Loucy (cell line): ENCODE results near the gene NLRP11.

ENCODE experiments used
- H2AFZ ChIP-seq: fragments of 200-600 bp; sonication (generic); 2 replicates; pipeline ENCODE4 v1.6.0; 2016; ENCODE audit warnings: antibody characterized with exemption, mild to moderate bottlenecking, low read length, moderate library complexity
- H3F3A ChIP-seq: fragments of 200-600 bp; 2 replicates; pipeline ENCODE4 v1.6.0; 2016; ENCODE audit warnings: antibody characterized with exemption, low read depth, mild to moderate bottlenecking
- H3K27me3 ChIP-seq: fragments of 200-600 bp; sonication (generic); 2 replicates; pipeline ENCODE4 v1.6.1; 2014; ENCODE audit warnings: low read length, mild to moderate bottlenecking; ENCODE audit not compliant: insufficient read depth, poor library complexity, severe bottlenecking
- H3K36me3 ChIP-seq: fragments of 200-600 bp; sonication (generic); 2 replicates; pipeline ENCODE4 v1.6.1; 2016; ENCODE audit warnings: low read length; ENCODE audit not compliant: insufficient read depth
- H3K4me1 ChIP-seq: fragments of 200-600 bp; sonication (generic); 2 replicates; pipeline ENCODE4 v1.5.1; 2014; ENCODE audit warnings: low read length, mild to moderate bottlenecking; ENCODE audit not compliant: insufficient read depth, poor library complexity, severe bottlenecking
- H3K4me2 ChIP-seq: fragments of 200-600 bp; sonication (generic); 2 replicates; pipeline ENCODE4 v1.6.0; 2014; ENCODE audit warnings: antibody characterized with exemption, low read length, low read depth, mild to moderate bottlenecking; ENCODE audit not compliant: poor library complexity, severe bottlenecking
- H3K4me3 ChIP-seq: fragments of 200-600 bp; sonication (generic); 2 replicates; pipeline ENCODE4 v1.5.1; 2014; ENCODE audit warnings: low read length, mild to moderate bottlenecking, mixed read lengths; ENCODE audit not compliant: poor library complexity, severe bottlenecking
- H3K79me2 ChIP-seq: fragments of 200-600 bp; sonication (generic); 2 replicates; pipeline ENCODE4 v1.6.1; 2014; ENCODE audit warnings: low read length; ENCODE audit not compliant: insufficient read depth
- H3K9ac ChIP-seq: fragments of 200-600 bp; sonication (generic); 2 replicates; pipeline ENCODE4 v1.6.0; 2014; ENCODE audit warnings: mild to moderate bottlenecking, low read depth, low read length, moderate library complexity; ENCODE audit not compliant: poor library complexity, severe bottlenecking
- H3K9me2 ChIP-seq: fragments of 200-600 bp; sonication (generic); replicated peaks from 2 replicates; pipeline ENCODE4 v1.6.1; 2016; ENCODE audit warnings: low read depth, low read length, mixed read lengths
- H3K9me3 ChIP-seq: fragments of 200-600 bp; sonication (generic); 2 replicates; pipeline ENCODE4 v1.6.1; 2014; ENCODE audit warnings: mild to moderate bottlenecking, antibody characterized with exemption, low read length, low read depth; ENCODE audit not compliant: insufficient read depth
- H4K20me1 ChIP-seq: fragments of 200-600 bp; sonication (generic); 2 replicates; pipeline ENCODE4 v1.6.0; 2014; ENCODE audit warnings: antibody characterized with exemption, low read length, mild to moderate bottlenecking; ENCODE audit not compliant: insufficient read depth, poor library complexity, severe bottlenecking
- CTCF ChIP-seq: fragments of 200-600 bp; sonication (generic); conservative IDR thresholded peaks from 2 replicates; pipeline ENCODE4 v1.5.1; 2014; ENCODE audit warnings: mild to moderate bottlenecking, antibody characterized with exemption, low read length
- EZH2phosphoT487 ChIP-seq: fragments of 200-600 bp; IDR thresholded peaks from 2 replicates; pipeline ENCODE4 v1.6.1; 2018; ENCODE audit warnings: antibody characterized with exemption, mild to moderate bottlenecking, moderate library complexity, borderline replicate concordance

NLRP11 gene

GRCh38 chr19:55795021-55795420, 36.8 kb downstream of the NLRP11 start:
- Histone ChIP-seq H3K27me3 (no peaks in the 10 kb centered on the region), H3K9me2 (no peaks in the 10 kb centered on the region), H3K9me3 (0 out of 2 replicates have a peak, but pooled peaks cover 3% of the 10 kb centered on the region), H4K20me1 (no peaks in the 10 kb centered on the region), H3K79me2 (no peaks in the 10 kb centered on the region), H2AFZ (no peak overlapping the region), H3K4me1 (no peaks in the 10 kb centered on the region), H3K4me2 (no peak overlapping the region), H3F3A (no peaks in the 10 kb centered on the region), H3K36me3 (no peaks in the 10 kb centered on the region), H3K9ac (no peak overlapping the region), H3K4me3 (no peak overlapping the region)
- TF ChIP-seq CTCF (no peak), EZH2phosphoT487 (no peak)

GRCh38 chr19:55781112-55781511, 50.7 kb downstream of the NLRP11 start:
- Histone ChIP-seq H3K36me3 (no peaks in the 10 kb centered on the region), H3K9ac (no peak overlapping the region), H3K9me2 (no peaks in the 10 kb centered on the region), H2AFZ (no peak overlapping the region), H3K79me2 (no peaks in the 10 kb centered on the region), H3K4me1 (no peaks in the 10 kb centered on the region), H3F3A (no peaks in the 10 kb centered on the region), H3K4me3 (no peak overlapping the region), H4K20me1 (no peaks in the 10 kb centered on the region), H3K27me3 (no peaks in the 10 kb centered on the region), H3K4me2 (no peak overlapping the region), H3K9me3 (no peaks in the 10 kb centered on the region)
- TF ChIP-seq CTCF (no peak), EZH2phosphoT487 (no peak)

GRCh38 chr19:55778331-55778730, 53.5 kb downstream of the NLRP11 start:
- TF ChIP-seq EZH2phosphoT487 (no peak), CTCF (no peak)
- no peaks in the 10 kb centered on the region for H3K36me3 ChIP-seq
- H4K20me1 ChIP-seq, result no peaks in the 10 kb centered on the region
- no peaks in the 10 kb centered on the region for H3K27me3 ChIP-seq
- no peak overlapping the region for H3K4me2 ChIP-seq
- no peak overlapping the region for H3K9ac ChIP-seq
- no peaks in the 10 kb centered on the region for H3K9me2 ChIP-seq
- no peak overlapping the region for H2AFZ ChIP-seq
- H3K4me3 ChIP-seq, result no peak overlapping the region
- H3K9me3 ChIP-seq, result no peaks in the 10 kb centered on the region
- H3F3A ChIP-seq, result no peaks in the 10 kb centered on the region
- H3K79me2 ChIP-seq, result no peaks in the 10 kb centered on the region
- H3K4me1 ChIP-seq, result no peaks in the 10 kb centered on the region
